Stimulated activated CD8-positive, alpha-beta memory T cell treated with anti-CD3 and anti-CD28 coated beads, Interleukin-7, amount 100 ng/mL, for 4 hours (primary cell): ENCODE results near the gene USP4.

ENCODE experiments used
- DNase-seq, 2 donors: peaks; one replicate each; pipeline ENCODE4 v3.0.0-alpha.2; 2020; ENCODE audit warnings: low read depth in 2 of 2

Gene USP4

GRCh38 chr3:49296781-49297411 lies 43.0 kb downstream of the USP4 start:
- DNase-seq = no peak

- DNase-seq = no peak
Measured at GRCh38 chr3:49295489-49296058, 44.3 kb downstream of the USP4 start.

GRCh38 chr3:49294343-49294742 lies 45.5 kb downstream of the USP4 start:
- DNase-seq = no peak

- no peak for DNase-seq
Measured at GRCh38 chr3:49283997-49284396, 55.9 kb downstream of the USP4 start.

- no peak for DNase-seq
Measured at GRCh38 chr3:49279376-49279775, 60.5 kb downstream of the USP4 start.

- DNase-seq = no peak
Measured at GRCh38 chr3:49278548-49278947, 61.3 kb downstream of the USP4 start.

GRCh38 chr3:49277383-49277775 lies 62.5 kb downstream of the USP4 start:
- no peak for DNase-seq

- peak; percentile 33 to 66 for DNase-seq
Measured at GRCh38 chr3:49276475-49277382, 63.1 kb downstream of the USP4 start, which contains the start of gene C3orf62. C3orf62 (minus strand) TSS chr3:49277232; CDS start chr3:49276872, 360 bp downstream.

GRCh38 chr3:49273825-49274532 lies 65.9 kb downstream of the USP4 start:
- DNase-seq = no peak

- no peak for DNase-seq
Measured at GRCh38 chr3:49271047-49271446, 68.8 kb downstream of the USP4 start.

- DNase-seq = no peak
Measured at GRCh38 chr3:49270156-49270500, 69.7 kb downstream of the USP4 start.

- no peak for DNase-seq
Measured at GRCh38 chr3:49269443-49270155, 70.3 kb downstream of the USP4 start.

GRCh38 chr3:49266410-49267095 lies 73.3 kb downstream of the USP4 start:
- no peak for DNase-seq

GRCh38 chr3:49265661-49266386 lies 74.0 kb downstream of the USP4 start:
- no peak for DNase-seq

GRCh38 chr3:49263159-49263889 lies 76.5 kb downstream of the USP4 start:
- DNase-seq = no peak

- DNase-seq = no peak
Measured at GRCh38 chr3:49260806-49261324, 79.0 kb downstream of the USP4 start.

- DNase-seq = no peak
Measured at GRCh38 chr3:49257187-49257586, 82.7 kb downstream of the USP4 start.

GRCh38 chr3:49255718-49256511 lies 83.9 kb downstream of the USP4 start:
- no peak for DNase-seq
